H54 (cell line): Measurements from ENCODE around the gene TBC1D10A.

Source experiments
- DNase-seq: peaks from one replicate; pipeline ENCODE4 v3.0.0; 2011; ENCODE audit warnings: low spot score, mixed read lengths; ENCODE audit not compliant: insufficient read length
- FAIRE-seq: peaks from 3 replicates; lab custom pipeline; 2011; peaks lifted over from hg19 to GRCh38; lab: Jason Lieb, UNC
- POLR2A ChIP-seq: IDR thresholded peaks from 2 replicates; pipeline ENCODE4 v1.6.1; 2011; ENCODE audit warnings: low read depth, mild to moderate bottlenecking, low read length

TBC1D10A gene

GRCh38 chr22:30305906-30306626, 20.7 kb downstream of the TBC1D10A start:
- TF ChIP-seq POLR2A, result no peak
- FAIRE-seq, result no peak

GRCh38 chr22:30305519-30305905, 21.2 kb downstream of the TBC1D10A start:
- FAIRE-seq, result no peak

More at GRCh38 chr22:30305906-30306626, 20.7 kb downstream of the TBC1D10A start:
- DNase-seq, result no peak

GRCh38 chr22:30304495-30305244, 22.1 kb downstream of the TBC1D10A start:
- TF ChIP-seq POLR2A, result no peak
- DNase-seq (no peak), FAIRE-seq (no peak)

More at GRCh38 chr22:30305519-30305905, 21.2 kb downstream of the TBC1D10A start:
- no peak for DNase-seq
- no peak for TF ChIP-seq POLR2A

- DNase-seq (no peak), FAIRE-seq (no peak)
- no peak for TF ChIP-seq POLR2A
Observed at GRCh38 chr22:30302810-30303138, 24.0 kb downstream of the TBC1D10A start.

GRCh38 chr22:30301995-30302809, 24.5 kb downstream of the TBC1D10A start:
- FAIRE-seq (no peak), DNase-seq (no peak)
- no peak for TF ChIP-seq POLR2A

- no peak for DNase-seq
- FAIRE-seq, result no peak
- no peak for TF ChIP-seq POLR2A
Observed at GRCh38 chr22:30299322-30299721, 27.4 kb downstream of the TBC1D10A start.

GRCh38 chr22:30297991-30298701, 28.6 kb downstream of the TBC1D10A start:
- TF ChIP-seq POLR2A, result no peak
- DNase-seq, result no peak
- no peak for FAIRE-seq

GRCh38 chr22:30297276-30297990, 29.3 kb downstream of the TBC1D10A start:
- FAIRE-seq (no peak), DNase-seq (no peak)
- no peak for TF ChIP-seq POLR2A

GRCh38 chr22:30296833-30297232, 29.9 kb downstream of the TBC1D10A start:
- TF ChIP-seq POLR2A, result no peak

GRCh38 chr22:30296324-30296723, 30.4 kb downstream of the TBC1D10A start:
- FAIRE-seq (no peak), DNase-seq (no peak)
- TF ChIP-seq POLR2A, result no peak

More at GRCh38 chr22:30296833-30297232, 29.9 kb downstream of the TBC1D10A start:
- FAIRE-seq (no peak), DNase-seq (no peak)

- TF ChIP-seq POLR2A, result no peak
- no peak for FAIRE-seq
- DNase-seq, result no peak
Observed at GRCh38 chr22:30295576-30295975, 31.2 kb downstream of the TBC1D10A start.

GRCh38 chr22:30294830-30295229, 31.9 kb downstream of the TBC1D10A start:
- FAIRE-seq (no peak), DNase-seq (no peak)
- no peak for TF ChIP-seq POLR2A

- no peak for DNase-seq
- no peak for FAIRE-seq
Observed at GRCh38 chr22:30294066-30294465, 32.7 kb downstream of the TBC1D10A start.

More at GRCh38 chr22:30294066-30294465, 32.7 kb downstream of the TBC1D10A start:
- TF ChIP-seq POLR2A, result no peak
